GM19328 (cell line): Measurements from ENCODE around the gene C16orf96.
"Not testable (repeated sequence)": the region's sequence is repeated elsewhere in the genome, so short reads cannot be mapped to it uniquely, and the experiment has no call there.

Experiments used
- ATAC-seq: cut with Tn5 transposase; IDR thresholded peaks from one replicate; pipeline ENCODE4 v1.9.1; 2021; ENCODE audit warnings: mild to moderate bottlenecking, moderate library complexity; ENCODE audit not compliant: unreplicated experiment

C16orf96 gene

GRCh38 chr16:4561596-4561995 is 5.5 kb downstream of the C16orf96 start:
- no peak for ATAC-seq

- no peak for ATAC-seq
These were observed 8.6 kb downstream of the C16orf96 start for GRCh38 chr16:4564661-4565267.

- ATAC-seq: no peak
These were observed 10.0 kb downstream of the C16orf96 start for GRCh38 chr16:4566144-4566543.

- no peak for ATAC-seq
These were observed 13.9 kb downstream of the C16orf96 start for GRCh38 chr16:4570086-4570485.

GRCh38 chr16:4570688-4571321 is 14.7 kb downstream of the C16orf96 start:
- ATAC-seq: no peak

GRCh38 chr16:4572715-4573114 is 16.6 kb downstream of the C16orf96 start:
- ATAC-seq: no peak

GRCh38 chr16:4573926-4574325 is 17.8 kb downstream of the C16orf96 start:
- ATAC-seq: not testable (repeated sequence)

- no peak for ATAC-seq
These were observed 19.0 kb downstream of the C16orf96 start for GRCh38 chr16:4574919-4575705.

- ATAC-seq: no peak
These were observed 19.9 kb downstream of the C16orf96 start for GRCh38 chr16:4576008-4576407.

GRCh38 chr16:4578961-4579530 is 22.9 kb downstream of the C16orf96 start:
- no peak for ATAC-seq

GRCh38 chr16:4580250-4580649 is 24.1 kb downstream of the C16orf96 start:
- no peak for ATAC-seq

- ATAC-seq: no peak
These were observed 27.8 kb downstream of the C16orf96 start for GRCh38 chr16:4583906-4584305.

- no peak for ATAC-seq
These were observed 30.2 kb downstream of the C16orf96 start for GRCh38 chr16:4586291-4586690.

GRCh38 chr16:4588386-4588785 is 32.2 kb downstream of the C16orf96 start:
- no peak for ATAC-seq

- no peak for ATAC-seq
These were observed 32.8 kb downstream of the C16orf96 start for GRCh38 chr16:4588961-4589360.

- no peak for ATAC-seq
These were observed 35.1 kb downstream of the C16orf96 start for GRCh38 chr16:4591191-4591590.

GRCh38 chr16:4591706-4592470 is 35.7 kb downstream of the C16orf96 start:
- ATAC-seq: no peak

- no peak for ATAC-seq
These were observed 36.9 kb downstream of the C16orf96 start for GRCh38 chr16:4593086-4593485.

- no peak for ATAC-seq
These were observed 38.6 kb downstream of the C16orf96 start for GRCh38 chr16:4594433-4595410.

- ATAC-seq: no peak
These were observed 41.0 kb downstream of the C16orf96 start for GRCh38 chr16:4597174-4597573.
